Activated CD4-positive, alpha-beta T cell treated with anti-CD3 and anti-CD28 coated beads for 24 hours (primary cell): Measurements from ENCODE around the gene TSPAN18.

ENCODE experiments used
- DNase-seq, 2 donors: peaks; one replicate each; pipeline ENCODE4 v3.0.0-alpha.2; 2020; ENCODE audit warnings: low read depth in 2 of 2

TSPAN18 gene

GRCh38 chr11:44823868-44824267, 97.1 kb downstream of the TSPAN18 start:
- DNase-seq, result no peak

GRCh38 chr11:44824300-44824704, 97.5 kb downstream of the TSPAN18 start:
- no peak for DNase-seq

DNA sequence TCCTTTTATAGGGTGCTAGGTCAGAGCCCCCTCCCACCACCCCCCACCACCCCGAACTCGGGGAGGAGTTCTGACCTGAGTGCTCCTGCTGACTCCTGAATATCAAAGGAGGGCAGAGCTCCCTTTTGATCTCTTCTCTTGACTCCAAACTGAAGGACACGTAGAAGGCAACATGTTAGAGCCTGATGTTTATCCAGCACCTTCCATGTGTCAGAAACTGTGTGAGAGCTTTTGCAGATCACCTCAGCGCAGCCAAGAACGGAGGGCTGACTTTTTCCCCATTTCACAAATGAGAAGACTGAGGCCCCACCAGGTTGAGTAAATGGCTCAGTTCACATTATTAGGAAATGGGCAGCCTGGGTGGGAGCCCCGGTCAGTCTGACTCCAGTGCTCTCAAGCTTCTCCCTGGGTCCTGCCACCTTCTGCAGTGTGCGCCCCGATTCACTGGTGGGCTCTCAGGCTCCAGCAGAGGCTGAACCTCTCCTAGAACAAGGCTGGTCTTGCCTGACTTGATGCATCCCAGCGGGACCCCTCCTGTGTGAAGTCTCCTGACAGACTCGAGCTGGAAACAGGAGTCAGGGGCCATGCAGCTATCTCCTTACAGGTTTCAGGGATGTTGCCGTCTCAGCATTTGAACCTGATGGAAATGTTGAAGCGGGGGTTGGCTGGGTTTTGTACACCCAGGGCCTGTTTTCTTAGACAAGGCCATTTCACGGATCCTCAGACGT, 98.5 kb downstream of the TSPAN18 start:
- no peak for DNase-seq

GRCh38 chr11:44826922-44827643, 100.3 kb downstream of the TSPAN18 start:
- no peak for DNase-seq

- no peak for DNase-seq
Observed at GRCh38 chr11:44828296-44828695, 101.5 kb downstream of the TSPAN18 start.

GRCh38 chr11:44829838-44830237, 103.1 kb downstream of the TSPAN18 start:
- DNase-seq, result no peak

- no peak for DNase-seq
Observed at GRCh38 chr11:44831605-44832394, 105.0 kb downstream of the TSPAN18 start.

GRCh38 chr11:44832452-44832851, 105.7 kb downstream of the TSPAN18 start:
- DNase-seq, result no peak

DNA sequence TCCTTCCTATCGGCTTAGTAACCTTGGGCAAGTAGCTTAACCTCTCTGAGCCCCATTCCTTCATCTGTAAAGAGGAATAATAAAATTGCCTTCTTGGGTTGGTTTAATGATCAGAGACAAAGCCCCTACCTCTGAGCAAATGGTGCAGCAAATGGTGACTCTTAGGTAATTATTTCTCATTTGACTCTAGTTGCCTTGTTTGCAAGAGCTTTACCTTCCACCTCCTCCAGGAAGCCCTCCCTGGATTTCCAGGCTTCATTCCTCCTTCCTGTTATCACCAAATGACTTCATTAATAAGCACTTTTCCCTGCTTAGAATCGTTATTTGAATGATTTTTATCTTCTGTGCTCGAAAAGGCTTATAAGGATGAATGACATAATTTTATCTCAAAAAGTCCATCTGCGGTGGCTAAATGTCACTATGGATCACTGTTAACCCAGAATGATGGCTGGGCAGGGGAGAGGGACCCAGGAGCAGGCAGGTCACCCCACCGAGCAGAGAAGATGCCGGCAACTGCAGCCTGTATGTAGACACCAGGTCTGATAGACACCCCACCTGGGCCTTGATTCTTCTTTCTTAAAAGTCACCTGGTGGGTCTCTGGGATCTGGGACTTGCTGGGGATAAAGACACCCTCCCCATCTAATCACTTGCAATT, 106.6 kb downstream of the TSPAN18 start:
- no peak for DNase-seq

- no peak for DNase-seq
Observed at GRCh38 chr11:44833877-44834452, 107.2 kb downstream of the TSPAN18 start.

GRCh38 chr11:44834846-44835245, 108.1 kb downstream of the TSPAN18 start:
- no peak for DNase-seq

GRCh38 chr11:44835296-44835695, 108.5 kb downstream of the TSPAN18 start:
- DNase-seq, result no peak

- DNase-seq, result no peak
Observed at GRCh38 chr11:44835938-44836337, 109.2 kb downstream of the TSPAN18 start.

DNA sequence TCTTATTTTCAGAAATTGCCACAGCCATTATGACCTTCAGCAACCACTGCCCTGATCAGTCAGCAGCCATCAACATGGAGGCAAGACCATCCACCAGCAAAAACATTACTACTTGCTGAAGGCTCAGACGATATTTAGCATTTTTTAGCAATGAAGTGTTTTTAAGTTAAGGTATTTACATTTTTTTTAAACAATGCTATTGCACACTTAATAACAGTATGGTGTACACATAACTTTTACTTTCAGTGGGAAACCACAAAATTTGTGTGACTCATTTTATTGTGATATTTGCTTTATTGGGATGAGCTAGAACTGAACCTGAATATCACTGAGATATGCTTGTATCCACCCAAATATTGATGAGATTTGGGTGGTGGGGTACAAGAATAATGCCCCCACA, 110.9 kb downstream of the TSPAN18 start:
- DNase-seq, result no peak

GRCh38 chr11:44839458-44840084, 112.8 kb downstream of the TSPAN18 start:
- DNase-seq, result no peak

GRCh38 chr11:44840085-44840478, 113.3 kb downstream of the TSPAN18 start:
- no peak for DNase-seq

- DNase-seq, result no peak
Observed at GRCh38 chr11:44840521-44841251, 113.9 kb downstream of the TSPAN18 start.

DNA sequence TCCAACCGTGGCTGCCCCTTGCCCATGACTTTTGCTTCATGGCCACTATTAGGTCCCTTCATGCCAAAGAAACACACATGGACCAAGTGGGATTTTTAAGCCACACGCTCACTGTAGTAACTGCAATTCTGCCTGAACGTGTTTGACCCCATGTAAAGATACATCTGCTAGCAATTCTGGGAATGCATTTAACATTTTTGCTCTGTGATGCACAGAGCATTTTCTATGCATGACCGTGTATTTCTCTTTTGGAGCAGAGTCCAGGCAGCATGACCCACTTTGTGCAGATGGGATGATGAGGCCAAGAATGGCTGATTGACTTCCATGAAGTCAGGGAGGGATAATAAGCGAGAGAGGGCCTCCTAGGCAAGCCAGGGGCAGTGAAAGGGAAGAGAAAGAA, 115.5 kb downstream of the TSPAN18 start:
- DNase-seq, result no peak

- DNase-seq, result no peak
Observed at GRCh38 chr11:44846852-44847251, 120.1 kb downstream of the TSPAN18 start.

GRCh38 chr11:44847316-44847715, 120.6 kb downstream of the TSPAN18 start:
- DNase-seq, result no peak
